GM19240 (cell line): ENCODE results near the gene PNPLA5.
"Not testable (repeated sequence)": the region's sequence is repeated elsewhere in the genome, so short reads cannot be mapped to it uniquely, and the experiment has no call there.

Experiments
- DNase-seq: peaks from one replicate; pipeline ENCODE4 v3.0.0; 2011; ENCODE audit warnings: low spot score; ENCODE audit not compliant: insufficient read length

PNPLA5 gene

GRCh38 chr22:43881091-43882061, 10.4 kb downstream of the PNPLA5 start:
- DNase-seq, result no peak

- DNase-seq, result no peak
Observed at GRCh38 chr22:43880541-43880991, 11.2 kb downstream of the PNPLA5 start.

- DNase-seq, result no peak
Observed at GRCh38 chr22:43879901-43880540, 11.8 kb downstream of the PNPLA5 start.

- DNase-seq, result no peak
Observed at GRCh38 chr22:43878831-43879550, 12.8 kb downstream of the PNPLA5 start.

GRCh38 chr22:43878079-43878795, 13.6 kb downstream of the PNPLA5 start:
- DNase-seq, result no peak

- no peak for DNase-seq
Observed at GRCh38 chr22:43876866-43877509, 14.8 kb downstream of the PNPLA5 start.

- no peak for DNase-seq
Observed at GRCh38 chr22:43869799-43870198, 22.0 kb downstream of the PNPLA5 start.

- DNase-seq, result not testable (repeated sequence)
Observed at GRCh38 chr22:43869001-43869400, 22.8 kb downstream of the PNPLA5 start.

GRCh38 chr22:43867839-43868635, 23.8 kb downstream of the PNPLA5 start:
- DNase-seq, result no peak

- no peak for DNase-seq
Observed at GRCh38 chr22:43862882-43863202, 29.0 kb downstream of the PNPLA5 start.

GRCh38 chr22:43862074-43862881, 29.5 kb downstream of the PNPLA5 start, which contains the start of gene SULT4A1:
TSS of gene SULT4A1 (minus strand) at chr22:43862513. CDS start at chr22:43862382, 131 bp downstream.
- no peak for DNase-seq

- DNase-seq, result no peak
Observed at GRCh38 chr22:43861529-43861928, 30.3 kb downstream of the PNPLA5 start.

GRCh38 chr22:43860831-43861230, 31.0 kb downstream of the PNPLA5 start:
- no peak for DNase-seq

- no peak for DNase-seq
Observed at GRCh38 chr22:43860126-43860525, 31.7 kb downstream of the PNPLA5 start.

- no peak for DNase-seq
Observed at GRCh38 chr22:43859621-43860020, 32.2 kb downstream of the PNPLA5 start.

- no peak for DNase-seq
Observed at GRCh38 chr22:43859176-43859575, 32.6 kb downstream of the PNPLA5 start.

GRCh38 chr22:43858156-43858895, 33.5 kb downstream of the PNPLA5 start:
- no peak for DNase-seq

GRCh38 chr22:43857367-43857766, 34.4 kb downstream of the PNPLA5 start:
- no peak for DNase-seq
